Measurements from ENCODE around the gene SBF2. TPM values are rescaled to one million over a fixed set of nuclear protein-coding genes. Genes with fewer than 3 reads are reported as not detected.
"Not testable (repeated sequence)": the region's sequence is repeated elsewhere in the genome, so short reads cannot be mapped to it uniquely, and the experiment has no call there.

SBF2 gene
- total RNA-seq, 4 donors from 2014 or later, result 19.3 to 28.1 (median 25.8) TPM

DNA sequence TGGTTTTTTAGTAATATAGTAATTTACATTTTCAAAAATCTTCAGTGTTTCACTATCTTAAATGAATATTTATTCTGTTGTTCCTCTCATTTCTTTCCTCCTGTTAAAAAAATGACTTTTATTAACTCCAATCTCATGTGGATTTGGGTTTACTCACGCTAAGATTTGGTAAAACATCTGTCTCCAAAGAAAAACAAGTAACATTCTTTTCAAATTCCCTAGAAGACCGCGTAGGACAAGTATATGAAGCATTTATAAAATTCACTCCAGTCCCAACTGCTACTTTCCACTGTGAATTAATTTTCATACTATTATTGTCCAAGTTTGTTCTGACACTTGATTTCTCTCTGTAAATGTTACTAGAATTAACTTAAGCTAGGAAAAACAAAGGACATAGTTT, 26.2 kb downstream of the SBF2 start:
- Histone ChIP-seq H3K9me3 (no peaks in the 10 kb centered on the region), H3K27ac (no peak overlapping the region), H3K4me3 (no peak overlapping the region), H3K36me3 (no peaks in the 10 kb centered on the region), H3K4me1 (no peaks in the 10 kb centered on the region), H3K27me3 (no peaks in the 10 kb centered on the region)
- in situ Hi-C loops (cut with MboI; ENCODE audit: low sequenced_read_pairs in 4 of 4), result no loop called here
- intact Hi-C loops (cut with DNase I; ENCODE audit: low total_unique reads), result no loop called here
- ATAC-seq, result no peak
- DNase-seq, result no peak
- no peak for TF ChIP-seq POLR2A (IDR thresholded peaks at IDR 0.05)
- TF ChIP-seq, protein P1, sequence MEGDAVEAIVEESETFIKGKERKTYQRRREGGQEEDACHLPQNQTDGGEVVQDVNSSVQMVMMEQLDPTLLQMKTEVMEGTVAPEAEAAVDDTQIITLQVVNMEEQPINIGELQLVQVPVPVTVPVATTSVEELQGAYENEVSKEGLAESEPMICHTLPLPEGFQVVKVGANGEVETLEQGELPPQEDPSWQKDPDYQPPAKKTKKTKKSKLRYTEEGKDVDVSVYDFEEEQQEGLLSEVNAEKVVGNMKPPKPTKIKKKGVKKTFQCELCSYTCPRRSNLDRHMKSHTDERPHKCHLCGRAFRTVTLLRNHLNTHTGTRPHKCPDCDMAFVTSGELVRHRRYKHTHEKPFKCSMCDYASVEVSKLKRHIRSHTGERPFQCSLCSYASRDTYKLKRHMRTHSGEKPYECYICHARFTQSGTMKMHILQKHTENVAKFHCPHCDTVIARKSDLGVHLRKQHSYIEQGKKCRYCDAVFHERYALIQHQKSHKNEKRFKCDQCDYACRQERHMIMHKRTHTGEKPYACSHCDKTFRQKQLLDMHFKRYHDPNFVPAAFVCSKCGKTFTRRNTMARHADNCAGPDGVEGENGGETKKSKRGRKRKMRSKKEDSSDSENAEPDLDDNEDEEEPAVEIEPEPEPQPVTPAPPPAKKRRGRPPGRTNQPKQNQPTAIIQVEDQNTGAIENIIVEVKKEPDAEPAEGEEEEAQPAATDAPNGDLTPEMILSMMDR (IDR thresholded peaks at IDR 0.05 in 4 of 5, conservative IDR thresholded peaks at IDR 0.05 in 1 of 5), result no peak

- no peaks in the 10 kb centered on the region for H3K36me3 ChIP-seq
- no peak for ATAC-seq
- in situ Hi-C loops (cut with MboI; ENCODE audit: low sequenced_read_pairs in 4 of 4), result no loop called here
- no peak overlapping the region for H3K27ac ChIP-seq
- no peak overlapping the region for H3K4me3 ChIP-seq
- H3K9me3 ChIP-seq, result no peaks in the 10 kb centered on the region
- TF ChIP-seq POLR2A (IDR thresholded peaks at IDR 0.05), result no peak
- TF ChIP-seq, protein P1 (IDR thresholded peaks at IDR 0.05 in 4 of 5, conservative IDR thresholded peaks at IDR 0.05 in 1 of 5), result no peak
- H3K4me1 ChIP-seq, result no peaks in the 10 kb centered on the region
- no peaks in the 10 kb centered on the region for H3K27me3 ChIP-seq
- no peak for DNase-seq
- intact Hi-C loops (cut with DNase I; ENCODE audit: low total_unique reads), result no loop called here
Observed at GRCh38 chr11:10265936-10266335, 28.1 kb downstream of the SBF2 start.

DNA sequence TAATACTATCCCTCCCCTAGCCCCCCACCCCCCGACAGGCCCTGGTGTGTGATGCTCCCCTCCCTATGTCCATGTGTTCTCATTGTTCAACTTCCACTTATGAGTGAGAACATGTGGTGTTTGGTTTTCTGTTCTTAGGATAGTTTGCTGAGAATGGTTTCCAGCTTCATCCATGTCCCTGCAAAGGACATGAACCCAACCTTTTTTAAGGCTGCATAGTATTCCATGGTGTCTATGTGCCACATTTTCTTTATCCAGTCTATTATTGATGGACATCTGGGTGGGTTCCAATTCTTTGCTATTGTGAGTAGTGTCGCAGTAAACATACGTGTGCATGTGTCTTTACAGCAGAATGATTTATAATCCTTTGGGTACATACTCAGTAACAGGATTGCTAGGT, 29.3 kb downstream of the SBF2 start:
- ATAC-seq; DNase-seq; H3K27me3 ChIP-seq; in situ Hi-C loops (cut with MboI; ENCODE audit: low sequenced_read_pairs in 4 of 4); H3K4me1 ChIP-seq; H3K4me3 ChIP-seq; intact Hi-C loops (cut with DNase I; ENCODE audit: low total_unique reads); H3K36me3 ChIP-seq; H3K9me3 ChIP-seq; H3K27ac ChIP-seq: not testable (repeated sequence)

DNA sequence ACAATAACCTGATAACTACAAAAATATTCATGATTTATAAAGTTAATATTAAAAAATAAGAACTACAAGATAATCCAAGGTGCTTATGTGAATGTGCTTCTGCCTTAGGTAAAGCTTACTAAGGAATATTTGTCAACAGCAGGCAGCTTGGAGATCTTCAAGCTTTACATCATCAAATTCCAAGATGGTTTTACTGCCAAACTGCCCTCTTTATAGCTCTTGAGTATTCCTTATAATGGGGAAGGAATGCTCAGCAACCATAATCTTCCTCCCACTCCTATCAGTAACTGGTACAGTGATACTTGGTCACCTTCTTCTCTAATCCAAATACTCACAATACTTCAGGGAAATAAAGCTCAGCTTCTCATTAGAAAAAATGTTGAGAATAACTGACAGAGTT, 30.1 kb downstream of the SBF2 start:
- no peak overlapping the region for H3K27ac ChIP-seq
- no peaks in the 10 kb centered on the region for H3K4me1 ChIP-seq
- H3K27me3 ChIP-seq, result no peaks in the 10 kb centered on the region
- no peaks in the 10 kb centered on the region for H3K9me3 ChIP-seq
- DNase-seq (no peak), ATAC-seq (no peak)
- H3K4me3 ChIP-seq, result no peak overlapping the region
- H3K36me3 ChIP-seq, result no peaks in the 10 kb centered on the region
- intact Hi-C loops (cut with DNase I; ENCODE audit: low total_unique reads), result no loop called here
- no peak for TF ChIP-seq POLR2A (IDR thresholded peaks at IDR 0.05)
- TF ChIP-seq, protein P1 (IDR thresholded peaks at IDR 0.05 in 4 of 5, conservative IDR thresholded peaks at IDR 0.05 in 1 of 5), result no peak
- in situ Hi-C loops (cut with MboI; ENCODE audit: low sequenced_read_pairs in 4 of 4), result no loop called here

DNA sequence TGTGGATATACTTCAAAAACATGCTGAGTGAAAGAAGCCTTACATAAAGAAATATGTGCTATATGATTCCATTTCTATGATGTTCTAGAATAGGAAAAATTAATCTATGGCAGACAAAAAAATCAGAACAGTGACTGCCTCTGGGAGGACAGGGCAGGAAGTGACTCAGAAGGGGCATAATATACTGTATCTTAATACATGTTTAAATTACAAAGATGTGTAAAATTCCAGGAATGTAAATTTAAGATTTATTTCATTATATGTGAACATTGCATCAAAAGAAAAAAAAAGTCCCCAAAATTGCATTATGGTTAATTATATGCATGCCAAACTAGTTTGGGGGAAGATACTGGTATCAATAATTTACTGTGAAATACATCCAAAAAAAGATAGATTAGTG, 32.2 kb downstream of the SBF2 start:
- no peak for TF ChIP-seq POLR2A (IDR thresholded peaks at IDR 0.05)
- TF ChIP-seq, protein P1 (IDR thresholded peaks at IDR 0.05 in 4 of 5, conservative IDR thresholded peaks at IDR 0.05 in 1 of 5), result no peak
- ATAC-seq (no peak), DNase-seq (no peak)
- in situ Hi-C loops (cut with MboI; ENCODE audit: low sequenced_read_pairs in 4 of 4), result no loop called here
- Histone ChIP-seq H3K9me3 (no peaks in the 10 kb centered on the region), H3K4me1 (no peaks in the 10 kb centered on the region), H3K27ac (no peak overlapping the region), H3K27me3 (no peaks in the 10 kb centered on the region), H3K36me3 (no peaks in the 10 kb centered on the region), H3K4me3 (no peak overlapping the region)
- intact Hi-C loops (cut with DNase I; ENCODE audit: low total_unique reads), result no loop called here

Measured in gastrocnemius medialis (tissue), 4 donors.